ENCODE data around the gene COL9A3.

DNA sequence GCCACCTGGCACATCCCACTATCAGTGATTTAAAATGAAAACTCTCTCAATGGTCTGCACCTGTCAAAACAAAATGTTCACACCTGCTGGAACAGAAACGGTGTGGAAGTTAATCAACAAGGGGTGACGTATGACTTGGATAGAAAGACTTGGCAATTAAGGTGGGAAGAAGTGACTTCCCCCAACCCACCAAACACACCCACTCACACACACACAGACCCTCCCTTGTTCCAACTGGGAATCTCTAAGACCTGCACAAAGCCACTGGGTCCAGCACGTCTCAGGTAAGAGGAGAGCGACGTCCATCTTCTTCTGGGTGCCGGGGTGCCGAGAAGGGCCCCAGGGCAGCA, 69.8 kb downstream of the COL9A3 start:
- TF ChIP-seq, protein P1, sequence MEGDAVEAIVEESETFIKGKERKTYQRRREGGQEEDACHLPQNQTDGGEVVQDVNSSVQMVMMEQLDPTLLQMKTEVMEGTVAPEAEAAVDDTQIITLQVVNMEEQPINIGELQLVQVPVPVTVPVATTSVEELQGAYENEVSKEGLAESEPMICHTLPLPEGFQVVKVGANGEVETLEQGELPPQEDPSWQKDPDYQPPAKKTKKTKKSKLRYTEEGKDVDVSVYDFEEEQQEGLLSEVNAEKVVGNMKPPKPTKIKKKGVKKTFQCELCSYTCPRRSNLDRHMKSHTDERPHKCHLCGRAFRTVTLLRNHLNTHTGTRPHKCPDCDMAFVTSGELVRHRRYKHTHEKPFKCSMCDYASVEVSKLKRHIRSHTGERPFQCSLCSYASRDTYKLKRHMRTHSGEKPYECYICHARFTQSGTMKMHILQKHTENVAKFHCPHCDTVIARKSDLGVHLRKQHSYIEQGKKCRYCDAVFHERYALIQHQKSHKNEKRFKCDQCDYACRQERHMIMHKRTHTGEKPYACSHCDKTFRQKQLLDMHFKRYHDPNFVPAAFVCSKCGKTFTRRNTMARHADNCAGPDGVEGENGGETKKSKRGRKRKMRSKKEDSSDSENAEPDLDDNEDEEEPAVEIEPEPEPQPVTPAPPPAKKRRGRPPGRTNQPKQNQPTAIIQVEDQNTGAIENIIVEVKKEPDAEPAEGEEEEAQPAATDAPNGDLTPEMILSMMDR (IDR thresholded peaks at IDR 0.05; ENCODE audit: low read length): no peak
- no peak for TF ChIP-seq EZH2phosphoT487 (IDR thresholded peaks at IDR 0.05; ENCODE audit: low read length)

All from MM.1S (cell line).